GM19455 (cell line): ENCODE measurements around the gene TSSK2.
A peak's percentile ranks its signal among the peaks of the same experiment; 100 is the strongest.

Experiments
- ATAC-seq: cut with Tn5 transposase; IDR thresholded peaks from one replicate; pipeline ENCODE4 v1.9.1; 2021; ENCODE audit not compliant: unreplicated experiment

Gene TSSK2

GRCh38 chr22:19167106-19167869, 36.2 kb downstream of the TSSK2 start:
- ATAC-seq: no peak

GRCh38 chr22:19168088-19168890, 37.2 kb downstream of the TSSK2 start:
- no peak for ATAC-seq

GRCh38 chr22:19169002-19169946, 38.2 kb downstream of the TSSK2 start:
- no peak for ATAC-seq

GRCh38 chr22:19169947-19170318, 38.8 kb downstream of the TSSK2 start:
- no peak for ATAC-seq

- no peak for ATAC-seq
Measured at GRCh38 chr22:19172213-19173046, 41.3 kb downstream of the TSSK2 start.

- no peak for ATAC-seq
Measured at GRCh38 chr22:19173047-19174035, 42.2 kb downstream of the TSSK2 start.

- no peak for ATAC-seq
Measured at GRCh38 chr22:19174106-19175025, 43.3 kb downstream of the TSSK2 start.

- no peak for ATAC-seq
Measured at GRCh38 chr22:19175026-19175601, 44.0 kb downstream of the TSSK2 start.

GRCh38 chr22:19175602-19176174, 44.6 kb downstream of the TSSK2 start:
- no peak for ATAC-seq

- ATAC-seq: no peak
Measured at GRCh38 chr22:19176175-19176643, 45.1 kb downstream of the TSSK2 start.

GRCh38 chr22:19176732-19177131, 45.6 kb downstream of the TSSK2 start:
- ATAC-seq: no peak

- ATAC-seq: no peak
Measured at GRCh38 chr22:19177164-19178064, 46.3 kb downstream of the TSSK2 start.

- ATAC-seq: peak; percentile 40
Measured at GRCh38 chr22:19178065-19178656, 47.1 kb downstream of the TSSK2 start.

GRCh38 chr22:19178657-19179496, 47.8 kb downstream of the TSSK2 start, which contains the start of gene SLC25A1:
Gene SLC25A1, minus strand, starts transcription at chr22:19178736. Its CDS starts 63 bp downstream, at chr22:19178673.
- ATAC-seq: peak; percentile 58
